Measurements from ENCODE around the gene THBS1. TPM values are rescaled to one million over a fixed set of nuclear protein-coding genes. Genes with fewer than 3 reads are reported as not detected.

THBS1 gene
- total RNA-seq, 2 experiments from 2014 or later, result 0.51 TPM; not detected in 1

- DNase-seq (ENCODE audit: low spot score), result no peak
- Histone ChIP-seq H3K4me3 (ENCODE audit: low read depth, low read length, poor library complexity, severe bottlenecking) (no peak overlapping the region), H3K9me2 (ENCODE audit: insufficient read depth, low read length) (no peaks in the 10 kb centered on the region), H3K27ac (ENCODE audit: low read depth, low read length, poor library complexity, severe bottlenecking) (no peak overlapping the region), H3K36me3 (ENCODE audit: insufficient read depth, low read length) (no peaks in the 10 kb centered on the region), H2AFZ (ENCODE audit: low read length) (0 out of 2 replicates have a peak overlapping the region, but pooled peaks have one; percentile 8), H3K4me2 (ENCODE audit: low read length) (no peak overlapping the region), H4K20me1 (ENCODE audit: insufficient read depth, low read length) (no peaks in the 10 kb centered on the region), H3K79me2 (ENCODE audit: insufficient read depth, low read depth, low read length) (no peaks in the 10 kb centered on the region), H3K4me1 (ENCODE audit: insufficient read depth, low read length, poor library complexity, severe bottlenecking) (no peaks in the 10 kb centered on the region), H3K9me3 (ENCODE audit: low read length) (no peaks in the 10 kb centered on the region)
- ChIA-PET CTCF (ENCODE audit: unreplicated experiment) (interaction anchor here (0.6 kb wide), 1 partner anchor 49 kb away, joined by 3 read pairs; the partner anchor contains the start of gene THBS1), POLR2A (interaction anchor here (0.6 to 1.1 kb wide), 3 partner anchors 12 to 335 kb away, joined by 3 to 4 read pairs (median 3); no protein-coding TSS in a partner anchor)
- BruUV-seq (replicated peaks), result no TSS peak
- TF ChIP-seq CTCF (conservative IDR thresholded peaks at IDR 0.05; ENCODE audit: low read length) (no peak), EZH2phosphoT487 (IDR thresholded peaks at IDR 0.05; ENCODE audit: borderline replicate concordance, low read depth, low read length) (no peak)
- intact Hi-C loops (cut with micrococcal nuclease; ENCODE audit: unreplicated experiment), result no loop called here
Observed at GRCh38 chr15:39629906-39630305, 49.0 kb downstream of the THBS1 start.

GRCh38 chr15:39631357-39631756, 50.5 kb downstream of the THBS1 start:
- TF ChIP-seq EZH2phosphoT487 (IDR thresholded peaks at IDR 0.05; ENCODE audit: borderline replicate concordance, low read depth, low read length) (no peak), CTCF (conservative IDR thresholded peaks at IDR 0.05; ENCODE audit: low read length) (no peak)
- BruUV-seq (replicated peaks), result no TSS peak
- no peak for DNase-seq (ENCODE audit: low spot score)
- H3K4me1 ChIP-seq (ENCODE audit: insufficient read depth, low read length, poor library complexity, severe bottlenecking), result no peaks in the 10 kb centered on the region
- H3K9me3 ChIP-seq (ENCODE audit: low read length), result no peaks in the 10 kb centered on the region
- H3K4me2 ChIP-seq (ENCODE audit: low read length), result no peak overlapping the region
- no peaks in the 10 kb centered on the region for H3K79me2 ChIP-seq (ENCODE audit: insufficient read depth, low read depth, low read length)
- no peaks in the 10 kb centered on the region for H4K20me1 ChIP-seq (ENCODE audit: insufficient read depth, low read length)
- no peak overlapping the region for H3K27ac ChIP-seq (ENCODE audit: low read depth, low read length, poor library complexity, severe bottlenecking)
- no peak overlapping the region for H2AFZ ChIP-seq (ENCODE audit: low read length)
- POLR2A ChIA-PET, result interaction anchor here (1.1 kb wide), 1 partner anchor 10 kb away, joined by 3 read pairs; no protein-coding TSS in a partner anchor
- CTCF ChIA-PET (ENCODE audit: unreplicated experiment), result no interaction called here
- H3K9me2 ChIP-seq (ENCODE audit: insufficient read depth, low read length), result no peaks in the 10 kb centered on the region
- H3K36me3 ChIP-seq (ENCODE audit: insufficient read depth, low read length), result no peaks in the 10 kb centered on the region
- intact Hi-C loops (cut with micrococcal nuclease; ENCODE audit: unreplicated experiment), result no loop called here
- H3K4me3 ChIP-seq (ENCODE audit: low read depth, low read length, poor library complexity, severe bottlenecking), result no peak overlapping the region

- Histone ChIP-seq H3K9me2 (ENCODE audit: insufficient read depth, low read length) (no peaks in the 10 kb centered on the region), H3K79me2 (ENCODE audit: insufficient read depth, low read depth, low read length) (no peaks in the 10 kb centered on the region), H3K27ac (ENCODE audit: low read depth, low read length, poor library complexity, severe bottlenecking) (no peak overlapping the region), H4K20me1 (ENCODE audit: insufficient read depth, low read length) (no peaks in the 10 kb centered on the region), H3K4me2 (ENCODE audit: low read length) (no peak overlapping the region), H2AFZ (ENCODE audit: low read length) (no peak overlapping the region), H3K4me3 (ENCODE audit: low read depth, low read length, poor library complexity, severe bottlenecking) (no peak overlapping the region), H3K36me3 (ENCODE audit: insufficient read depth, low read length) (no peaks in the 10 kb centered on the region), H3K4me1 (ENCODE audit: insufficient read depth, low read length, poor library complexity, severe bottlenecking) (no peaks in the 10 kb centered on the region), H3K9me3 (ENCODE audit: low read length) (no peaks in the 10 kb centered on the region)
- POLR2A ChIA-PET, result no interaction called here
- intact Hi-C loops (cut with micrococcal nuclease; ENCODE audit: unreplicated experiment), result no loop called here
- TF ChIP-seq CTCF (conservative IDR thresholded peaks at IDR 0.05; ENCODE audit: low read length) (no peak), EZH2phosphoT487 (IDR thresholded peaks at IDR 0.05; ENCODE audit: borderline replicate concordance, low read depth, low read length) (no peak)
- CTCF ChIA-PET (ENCODE audit: unreplicated experiment), result no interaction called here
- no TSS peak for BruUV-seq (replicated peaks)
- no peak for DNase-seq (ENCODE audit: low spot score)
Observed at GRCh38 chr15:39638041-39638440, 57.2 kb downstream of the THBS1 start.
